ENCODE measurements around the gene POU2F3.

DNA sequence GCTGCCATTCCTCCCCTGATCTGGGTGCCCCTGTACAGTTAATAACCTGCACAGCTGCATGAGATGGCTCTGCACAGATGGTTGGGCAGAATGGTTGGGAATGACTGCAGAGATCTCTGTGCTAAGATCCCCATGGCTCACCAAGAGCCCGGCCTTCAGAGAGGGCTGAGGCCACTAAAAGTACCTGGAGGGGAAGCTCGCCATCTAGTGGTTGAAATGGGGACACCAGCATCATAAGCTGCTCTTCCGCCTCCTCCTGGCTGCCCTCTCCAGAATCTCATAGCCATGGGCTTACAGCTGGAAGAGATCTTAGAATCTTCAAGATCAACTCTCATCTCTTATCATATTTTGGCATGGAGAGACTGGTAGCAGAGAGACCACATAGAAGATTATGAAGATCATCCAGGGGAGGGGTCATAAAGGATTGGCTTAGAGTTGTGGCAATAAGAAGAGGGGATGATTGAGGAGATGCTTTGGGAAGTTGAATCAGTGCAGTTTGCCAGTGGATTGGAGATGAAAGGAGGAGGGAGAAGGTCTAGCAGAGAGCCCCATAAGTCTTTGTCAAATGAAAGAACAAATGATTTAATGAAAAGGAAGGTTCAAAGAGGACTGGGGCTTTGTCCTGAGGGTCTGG, 63.2 kb downstream of the POU2F3 start:
- TF ChIP-seq EZH2 (IDR thresholded peaks at IDR 0.05; ENCODE audit: low read length, missing control alignments): no peak
- TF ChIP-seq, protein P1, sequence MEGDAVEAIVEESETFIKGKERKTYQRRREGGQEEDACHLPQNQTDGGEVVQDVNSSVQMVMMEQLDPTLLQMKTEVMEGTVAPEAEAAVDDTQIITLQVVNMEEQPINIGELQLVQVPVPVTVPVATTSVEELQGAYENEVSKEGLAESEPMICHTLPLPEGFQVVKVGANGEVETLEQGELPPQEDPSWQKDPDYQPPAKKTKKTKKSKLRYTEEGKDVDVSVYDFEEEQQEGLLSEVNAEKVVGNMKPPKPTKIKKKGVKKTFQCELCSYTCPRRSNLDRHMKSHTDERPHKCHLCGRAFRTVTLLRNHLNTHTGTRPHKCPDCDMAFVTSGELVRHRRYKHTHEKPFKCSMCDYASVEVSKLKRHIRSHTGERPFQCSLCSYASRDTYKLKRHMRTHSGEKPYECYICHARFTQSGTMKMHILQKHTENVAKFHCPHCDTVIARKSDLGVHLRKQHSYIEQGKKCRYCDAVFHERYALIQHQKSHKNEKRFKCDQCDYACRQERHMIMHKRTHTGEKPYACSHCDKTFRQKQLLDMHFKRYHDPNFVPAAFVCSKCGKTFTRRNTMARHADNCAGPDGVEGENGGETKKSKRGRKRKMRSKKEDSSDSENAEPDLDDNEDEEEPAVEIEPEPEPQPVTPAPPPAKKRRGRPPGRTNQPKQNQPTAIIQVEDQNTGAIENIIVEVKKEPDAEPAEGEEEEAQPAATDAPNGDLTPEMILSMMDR (conservative IDR thresholded peaks at IDR 0.05 in 1 of 2, IDR thresholded peaks at IDR 0.05 in 1 of 2; ENCODE audit: low read depth in 1 of 2, low read length in 2 of 2): peak; percentile 87 to 94
